NCI-H345 treated with DMSO at 0.1 percent for 48 hours (cell line): Measurements from ENCODE around the gene CCDC136.

ENCODE experiments used
- DNase-seq: peaks from one replicate; lab custom pipeline; 2025; ENCODE audit not compliant: unreplicated experiment; lab: John Stamatoyannopoulos, UW

The CCDC136 gene

GRCh38 chr7:128842674-128843641 is 51.2 kb downstream of the CCDC136 start:
- DNase-seq: peak; percentile 78

DNA sequence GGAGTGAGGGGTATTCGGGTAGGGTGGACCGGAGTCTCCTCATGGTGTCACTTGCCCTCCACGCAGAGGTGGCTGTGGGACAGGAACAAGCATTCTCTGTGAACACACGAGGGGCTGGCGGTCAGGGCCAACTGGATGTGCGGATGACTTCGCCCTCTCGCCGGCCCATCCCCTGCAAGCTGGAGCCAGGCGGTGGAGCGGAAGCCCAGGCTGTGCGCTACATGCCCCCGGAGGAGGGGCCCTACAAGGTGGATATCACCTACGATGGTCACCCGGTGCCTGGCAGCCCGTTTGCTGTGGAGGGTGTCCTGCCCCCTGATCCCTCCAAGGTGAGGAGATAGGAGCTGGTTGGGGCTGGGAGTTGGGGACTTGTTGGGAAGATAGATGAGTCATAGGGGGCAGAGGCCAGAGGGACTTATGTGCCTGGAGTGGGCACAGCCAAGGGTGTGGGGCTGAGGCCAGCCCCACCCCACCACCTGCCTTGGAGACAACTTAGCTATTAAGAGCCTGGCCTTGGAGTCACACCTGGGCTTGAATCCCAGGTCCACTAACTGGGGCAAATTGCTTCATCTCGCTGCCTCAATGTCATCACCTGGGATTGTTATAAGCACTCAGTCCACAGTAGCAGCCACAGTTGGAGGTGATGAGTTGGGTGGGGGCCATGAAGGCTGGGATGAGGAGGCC is 52.3 kb downstream of the CCDC136 start:
- no peak for DNase-seq

DNA sequence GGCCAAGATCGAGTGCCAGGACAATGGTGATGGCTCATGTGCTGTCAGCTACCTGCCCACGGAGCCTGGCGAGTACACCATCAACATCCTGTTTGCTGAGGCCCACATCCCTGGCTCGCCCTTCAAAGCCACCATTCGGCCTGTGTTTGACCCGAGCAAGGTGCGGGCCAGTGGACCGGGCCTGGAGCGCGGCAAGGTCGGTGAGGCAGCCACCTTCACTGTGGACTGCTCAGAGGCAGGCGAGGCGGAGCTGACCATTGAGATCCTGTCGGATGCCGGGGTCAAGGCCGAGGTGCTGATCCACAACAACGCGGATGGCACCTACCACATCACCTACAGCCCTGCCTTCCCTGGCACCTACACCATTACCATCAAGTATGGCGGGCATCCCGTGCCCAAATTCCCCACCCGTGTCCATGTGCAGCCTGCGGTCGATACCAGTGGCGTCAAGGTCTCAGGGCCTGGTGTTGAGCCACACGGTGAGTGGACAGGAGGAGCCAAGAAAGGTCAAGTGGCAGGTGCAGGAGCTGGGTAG is 53.1 kb downstream of the CCDC136 start:
- no peak for DNase-seq

- DNase-seq: no peak
Measured at GRCh38 chr7:128845475-128845874, 53.7 kb downstream of the CCDC136 start.

- DNase-seq: no peak
Measured at GRCh38 chr7:128845987-128846386, 54.2 kb downstream of the CCDC136 start.

GRCh38 chr7:128846781-128847444 is 55.1 kb downstream of the CCDC136 start:
- DNase-seq: no peak

GRCh38 chr7:128847721-128848211 is 56.0 kb downstream of the CCDC136 start:
- DNase-seq: no peak

- DNase-seq: no peak
Measured at GRCh38 chr7:128848289-128849155, 56.8 kb downstream of the CCDC136 start.

DNA sequence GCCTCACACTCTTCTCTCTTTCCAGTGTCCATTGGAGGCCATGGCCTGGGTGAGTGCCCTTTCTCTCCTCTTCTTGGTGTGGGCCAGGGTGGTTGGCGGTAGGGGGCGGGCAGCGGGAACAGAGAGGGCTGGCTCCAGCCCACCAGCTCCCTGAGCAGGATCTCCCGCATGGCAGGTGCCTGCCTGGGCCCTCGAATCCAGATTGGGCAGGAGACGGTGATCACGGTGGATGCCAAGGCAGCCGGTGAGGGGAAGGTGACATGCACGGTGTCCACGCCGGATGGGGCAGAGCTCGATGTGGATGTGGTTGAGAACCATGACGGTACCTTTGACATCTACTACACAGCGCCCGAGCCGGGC is 57.4 kb downstream of the CCDC136 start:
- DNase-seq: no peak

GRCh38 chr7:128849804-128850490 is 58.2 kb downstream of the CCDC136 start:
- DNase-seq: no peak

- no peak for DNase-seq
Measured at GRCh38 chr7:128852537-128853254, 60.9 kb downstream of the CCDC136 start.

GRCh38 chr7:128853799-128854198 is 62.0 kb downstream of the CCDC136 start:
- DNase-seq: no peak

DNA sequence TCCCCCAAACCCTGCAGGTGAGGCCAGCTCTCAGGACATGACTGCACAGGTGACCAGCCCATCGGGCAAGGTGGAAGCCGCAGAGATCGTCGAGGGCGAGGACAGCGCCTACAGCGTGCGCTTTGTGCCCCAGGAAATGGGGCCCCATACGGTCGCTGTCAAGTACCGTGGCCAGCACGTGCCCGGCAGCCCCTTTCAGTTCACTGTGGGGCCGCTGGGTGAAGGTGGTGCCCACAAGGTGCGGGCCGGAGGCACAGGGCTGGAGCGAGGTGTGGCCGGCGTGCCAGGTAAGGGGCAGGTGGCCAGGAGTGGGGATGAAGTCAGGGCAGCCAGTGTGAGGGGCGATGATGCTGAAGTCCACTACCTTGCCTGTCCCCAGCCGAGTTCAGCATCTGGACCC is 62.6 kb downstream of the CCDC136 start:
- no peak for DNase-seq

DNA sequence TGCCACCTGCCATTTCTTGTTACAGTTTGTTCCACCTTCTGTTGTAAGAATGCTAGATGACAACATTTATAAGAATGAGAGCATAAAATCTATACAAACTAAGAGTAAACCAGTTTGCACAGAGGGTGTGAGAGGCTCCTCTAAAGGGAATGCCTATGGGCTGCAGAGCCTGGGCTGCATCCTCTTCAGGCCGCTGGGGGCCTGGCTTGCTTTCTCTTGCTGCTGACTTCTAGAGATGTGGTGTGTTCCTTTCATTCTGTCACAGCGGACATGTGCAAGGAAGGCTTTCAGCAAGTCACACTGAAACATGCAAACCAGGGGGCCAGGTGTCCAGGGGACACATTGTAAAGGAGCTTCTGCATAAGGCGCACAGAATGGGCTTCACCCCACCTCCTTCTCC is 63.8 kb downstream of the CCDC136 start:
- no peak for DNase-seq

DNA sequence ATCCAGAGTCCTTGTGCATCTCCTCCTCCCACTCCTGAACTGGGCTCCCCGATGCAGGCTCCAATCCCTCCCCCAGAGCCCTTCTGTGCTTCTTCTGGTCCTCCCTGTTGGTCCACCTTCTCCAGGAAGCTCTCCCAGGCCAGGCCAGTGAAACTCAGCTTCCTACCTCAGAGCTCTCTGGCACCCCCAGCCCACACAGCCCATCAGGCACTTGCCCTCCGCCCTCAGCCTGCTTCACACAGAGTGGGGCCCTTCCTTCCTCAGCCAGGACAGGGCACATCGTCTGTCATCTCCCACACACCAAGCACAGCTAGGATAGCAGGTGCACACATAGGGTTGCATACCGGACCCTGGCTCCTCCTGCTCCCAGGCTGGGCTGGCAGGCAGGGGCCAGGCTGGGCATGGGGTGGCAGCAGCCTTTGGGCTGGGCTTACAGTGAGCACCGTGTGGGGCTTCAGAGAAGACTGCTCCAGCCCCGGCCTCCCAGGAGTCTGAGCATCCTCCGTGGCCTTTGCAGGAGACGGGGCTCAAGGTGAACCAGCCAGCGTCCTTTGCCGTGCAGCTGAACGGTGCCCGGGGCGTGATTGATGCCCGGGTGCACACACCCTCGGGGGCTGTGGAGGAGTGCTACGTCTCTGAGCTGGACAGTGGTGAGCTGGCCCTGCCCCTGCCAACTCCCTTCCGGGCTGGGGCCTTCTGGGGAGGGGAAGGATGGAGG is 64.4 kb downstream of the CCDC136 start:
- DNase-seq: no peak

DNA sequence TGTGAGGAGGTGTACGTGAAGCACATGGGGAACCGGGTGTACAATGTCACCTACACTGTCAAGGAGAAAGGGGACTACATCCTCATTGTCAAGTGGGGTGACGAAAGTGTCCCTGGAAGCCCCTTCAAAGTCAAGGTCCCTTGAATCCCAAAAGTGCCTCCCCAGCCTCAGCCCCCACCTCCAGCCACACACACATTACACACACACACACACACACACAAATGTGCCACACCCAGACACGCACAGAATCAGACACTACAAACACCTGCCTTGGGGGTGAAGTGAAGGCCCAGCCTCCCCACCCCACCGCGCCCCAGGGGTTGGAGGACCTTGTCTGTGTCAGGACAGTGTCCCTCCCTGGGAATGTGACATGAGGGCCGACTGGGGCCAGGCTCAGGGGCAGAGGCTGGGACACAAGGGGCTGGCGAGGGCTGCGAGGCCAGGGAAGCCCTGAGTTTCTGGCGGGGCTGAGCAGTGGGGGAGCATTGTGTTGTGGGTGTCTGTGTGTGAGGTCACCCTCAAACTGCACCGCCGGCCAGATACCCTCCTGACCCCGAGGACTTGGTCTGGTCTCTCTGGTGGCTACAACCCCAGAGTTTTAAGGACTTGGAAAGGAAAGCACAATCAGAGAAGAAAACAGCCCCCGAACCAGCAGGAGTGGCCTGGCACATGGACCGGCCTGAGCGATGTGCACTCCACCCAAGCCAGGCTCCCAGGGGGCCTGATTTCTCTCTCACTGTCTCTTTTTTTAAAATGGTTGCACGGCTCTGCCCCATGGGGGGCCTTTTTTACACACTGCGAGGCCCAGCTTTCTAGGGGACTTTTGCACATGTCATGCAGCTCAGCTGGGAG is 66.8 kb downstream of the CCDC136 start:
- no peak for DNase-seq
